Mucosa of stomach (tissue), 1 donor: ENCODE results near the gene HIVEP2.

Experiments
- H3K27me3 ChIP-seq: one replicate; pipeline ENCODE4 v1.7.0; 2013; ENCODE audit warnings: mild to moderate bottlenecking, low read length; ENCODE audit not compliant: control insufficient read depth, insufficient read depth
- H3K36me3 ChIP-seq: one replicate; pipeline ENCODE4 v1.7.0; 2013; ENCODE audit warnings: low read length; ENCODE audit not compliant: control insufficient read depth, insufficient read depth
- H3K4me1 ChIP-seq: one replicate; pipeline ENCODE4 v1.7.0; 2013; ENCODE audit warnings: mild to moderate bottlenecking, low read length; ENCODE audit not compliant: control insufficient read depth, insufficient read depth
- H3K4me3 ChIP-seq: one replicate; pipeline ENCODE4 v1.7.0; 2013; ENCODE audit warnings: low read length
- H3K9ac ChIP-seq: one replicate; pipeline ENCODE4 v1.7.0; 2013; ENCODE audit warnings: mild to moderate bottlenecking, low read length, moderate library complexity
- H3K9me3 ChIP-seq: one replicate; pipeline ENCODE4 v1.7.0; 2013; ENCODE audit warnings: mild to moderate bottlenecking, low read length, moderate library complexity; ENCODE audit not compliant: control insufficient read depth
- donor health status: Pancreatic carcinoma.

Gene HIVEP2

DNA sequence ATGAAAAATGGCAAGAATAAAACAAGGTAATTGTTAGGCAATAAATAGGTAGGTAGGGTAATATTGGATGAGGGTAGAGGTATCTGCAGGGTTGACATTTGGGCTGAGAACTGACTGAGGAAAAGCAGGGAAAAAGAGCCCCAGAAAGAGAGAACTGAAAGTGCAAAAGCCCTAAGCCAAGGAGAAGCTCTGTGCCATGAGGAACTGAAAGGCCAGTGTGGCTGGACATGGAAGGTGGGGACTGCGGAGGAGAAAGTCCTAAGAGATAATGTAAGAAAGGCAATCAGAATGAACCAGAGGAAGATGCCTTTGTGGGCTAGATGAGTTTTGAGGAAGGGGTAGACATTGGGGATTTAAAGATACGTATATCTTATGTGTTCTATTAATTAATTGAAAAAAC lies 9.9 kb upstream of the HIVEP2 start:
- no peaks in the 10 kb centered on the region for H3K4me1 ChIP-seq
- no peaks in the 10 kb centered on the region for H3K27me3 ChIP-seq
- H3K9me3 ChIP-seq = no peaks in the 10 kb centered on the region
- H3K4me3 ChIP-seq = no peak overlapping the region
- no peaks in the 10 kb centered on the region for H3K36me3 ChIP-seq
- no peak overlapping the region for H3K9ac ChIP-seq

- H3K9me3 ChIP-seq = no peaks in the 10 kb centered on the region
- no peaks in the 10 kb centered on the region for H3K36me3 ChIP-seq
- H3K4me1 ChIP-seq = no peaks in the 10 kb centered on the region
- H3K4me3 ChIP-seq = no peak overlapping the region
- no peaks in the 10 kb centered on the region for H3K27me3 ChIP-seq
- no peak overlapping the region for H3K9ac ChIP-seq
These were observed 8.6 kb upstream of the HIVEP2 start for GRCh38 chr6:142953373-142954273.

GRCh38 chr6:142952614-142953013 lies 7.6 kb upstream of the HIVEP2 start:
- Histone ChIP-seq H3K9ac (no peak overlapping the region), H3K4me3 (no peak overlapping the region), H3K9me3 (no peaks in the 10 kb centered on the region), H3K4me1 (no peaks in the 10 kb centered on the region), H3K36me3 (no peaks in the 10 kb centered on the region), H3K27me3 (no peaks in the 10 kb centered on the region)

- H3K4me3 ChIP-seq = no peak overlapping the region
- no peaks in the 10 kb centered on the region for H3K4me1 ChIP-seq
- H3K9ac ChIP-seq = no peak overlapping the region
- no peaks in the 10 kb centered on the region for H3K9me3 ChIP-seq
- H3K27me3 ChIP-seq = no peaks in the 10 kb centered on the region
- H3K36me3 ChIP-seq = no peaks in the 10 kb centered on the region
These were observed 5.3 kb upstream of the HIVEP2 start for GRCh38 chr6:142950291-142950690.

GRCh38 chr6:142947714-142948480 lies 2.9 kb upstream of the HIVEP2 start:
- Histone ChIP-seq H3K9me3 (no peaks in the 10 kb centered on the region), H3K36me3 (no peaks in the 10 kb centered on the region), H3K27me3 (no peaks in the 10 kb centered on the region), H3K9ac (peak overlapping the region; percentile 94), H3K4me3 (peak overlapping the region; percentile 86), H3K4me1 (peaks cover 12% of the 10 kb centered on the region)

DNA sequence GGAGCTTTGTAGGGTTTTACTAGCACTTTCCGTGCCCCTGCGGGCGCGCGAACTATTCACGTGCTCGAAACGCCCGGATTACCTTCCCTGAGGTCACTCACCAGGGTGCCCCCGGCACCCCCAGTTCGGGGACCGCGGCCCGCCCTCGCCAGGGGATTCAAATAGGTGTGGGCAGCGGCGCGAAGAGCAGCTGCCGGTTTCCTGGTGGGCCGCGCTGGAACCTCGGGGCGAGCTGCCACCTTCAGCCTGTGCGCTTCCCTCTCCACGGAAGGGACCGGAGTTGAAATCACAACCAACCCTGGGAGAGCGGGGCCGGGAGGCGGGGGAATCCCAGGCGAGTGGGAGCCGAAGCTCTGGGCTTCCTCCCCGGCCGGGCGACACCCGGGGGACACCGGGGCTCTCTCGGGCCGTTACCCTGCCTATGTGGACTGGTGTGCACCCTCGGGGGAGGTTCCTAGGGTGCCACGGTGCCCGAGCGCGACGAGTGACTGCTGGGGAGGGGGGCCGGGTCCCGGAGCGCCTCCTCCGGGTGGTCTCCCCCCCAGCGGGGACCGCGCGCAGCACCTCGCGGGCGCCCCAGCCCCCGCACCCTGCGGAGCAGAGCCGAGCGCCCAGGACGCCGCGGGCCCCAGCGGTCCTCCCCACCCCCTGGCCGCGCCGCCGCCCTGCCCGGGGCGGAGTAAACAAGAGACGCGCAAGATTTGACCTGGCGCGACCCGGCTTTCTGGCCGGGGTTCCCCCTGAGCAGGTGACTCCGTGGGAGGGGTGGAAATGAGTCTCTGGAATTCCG lies 2.1 kb upstream of the HIVEP2 start:
- Histone ChIP-seq H3K36me3 (no peaks in the 10 kb centered on the region), H3K27me3 (no peaks in the 10 kb centered on the region), H3K4me3 (peak overlapping the region; percentile 86), H3K4me1 (peaks cover 12% of the 10 kb centered on the region), H3K9ac (peak overlapping the region; percentile 94), H3K9me3 (no peaks in the 10 kb centered on the region)

DNA sequence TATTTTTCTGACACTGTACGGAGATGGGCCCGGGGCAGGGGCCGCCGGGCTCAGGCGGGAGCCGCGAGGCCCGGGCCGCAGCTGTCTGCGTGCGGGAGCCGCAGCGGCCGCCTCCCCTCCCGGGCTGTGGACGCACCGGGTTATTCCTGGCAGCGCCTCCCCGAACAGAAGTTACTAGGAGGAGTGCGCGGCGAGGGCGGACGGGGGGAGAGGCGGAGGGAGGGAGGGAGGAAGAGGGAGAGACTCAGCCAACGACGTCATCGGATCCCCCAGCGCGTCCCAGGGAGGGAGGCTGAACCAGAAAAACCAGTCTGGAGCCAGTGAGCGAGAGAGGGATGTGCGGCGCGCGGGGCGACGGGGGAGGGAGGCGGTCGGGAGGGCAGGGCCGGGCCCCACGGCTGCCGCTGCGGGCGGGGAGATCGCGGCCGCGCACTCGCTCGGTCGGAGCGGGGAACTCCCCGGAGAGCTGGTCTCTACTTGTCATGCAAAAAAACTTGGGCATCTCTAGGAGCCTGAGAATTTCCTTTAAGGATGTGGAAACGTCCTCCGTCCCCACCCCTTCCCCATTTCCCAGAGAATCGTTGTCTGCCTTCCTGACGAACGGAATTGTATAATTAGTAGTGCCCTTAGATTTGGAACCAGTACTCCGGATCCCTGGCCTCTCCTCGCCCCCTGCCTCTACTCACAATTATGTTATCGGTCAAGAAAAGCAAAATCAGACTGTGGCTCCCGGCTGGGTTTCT lies 1.4 kb upstream of the HIVEP2 start:
- peak overlapping the region; percentile 94 for H3K9ac ChIP-seq
- H3K4me3 ChIP-seq = peak overlapping the region; percentile 86
- H3K4me1 ChIP-seq = peaks cover 12% of the 10 kb centered on the region
- no peaks in the 10 kb centered on the region for H3K27me3 ChIP-seq
- no peaks in the 10 kb centered on the region for H3K9me3 ChIP-seq
- no peaks in the 10 kb centered on the region for H3K36me3 ChIP-seq

GRCh38 chr6:142945446-142946180 lies 637 bp upstream of the HIVEP2 start:
- H3K9ac ChIP-seq = peak overlapping the region; percentile 94
- H3K9me3 ChIP-seq = no peaks in the 10 kb centered on the region
- H3K36me3 ChIP-seq = no peaks in the 10 kb centered on the region
- peak overlapping the region; percentile 86 for H3K4me3 ChIP-seq
- H3K4me1 ChIP-seq = peaks cover 12% of the 10 kb centered on the region
- no peaks in the 10 kb centered on the region for H3K27me3 ChIP-seq

GRCh38 chr6:142944124-142945048 lies 590 bp downstream of the HIVEP2 start:
- H3K4me3 ChIP-seq = peak overlapping the region; percentile 62
- peaks cover 12% of the 10 kb centered on the region for H3K4me1 ChIP-seq
- no peaks in the 10 kb centered on the region for H3K36me3 ChIP-seq
- H3K9me3 ChIP-seq = no peaks in the 10 kb centered on the region
- no peaks in the 10 kb centered on the region for H3K27me3 ChIP-seq
- H3K9ac ChIP-seq = peak overlapping the region; percentile 94

DNA sequence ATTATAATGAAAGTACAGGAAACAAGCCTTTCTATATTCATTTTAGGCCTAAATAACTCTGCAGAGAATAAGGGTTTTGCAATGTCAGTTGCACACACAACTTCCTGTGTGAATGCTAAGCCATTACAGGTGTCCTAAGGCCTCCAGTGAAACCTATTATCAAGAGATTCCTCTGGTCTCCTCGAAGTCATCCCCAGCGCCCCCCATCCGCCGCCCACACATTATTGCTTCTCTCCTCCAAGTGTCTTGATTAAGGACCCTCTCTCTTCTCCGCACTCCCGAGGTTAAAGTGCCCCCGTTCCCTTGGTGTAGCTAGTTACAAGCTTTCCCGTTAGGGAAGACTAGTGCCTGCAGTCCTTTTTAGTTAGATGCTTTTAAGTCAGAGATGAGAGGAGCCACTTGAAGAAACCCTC lies 1.3 kb downstream of the HIVEP2 start:
- H3K4me3 ChIP-seq = no peak overlapping the region
- no peaks in the 10 kb centered on the region for H3K36me3 ChIP-seq
- H3K27me3 ChIP-seq = no peaks in the 10 kb centered on the region
- H3K4me1 ChIP-seq = peaks cover 12% of the 10 kb centered on the region
- H3K9ac ChIP-seq = peak overlapping the region; percentile 94
- H3K9me3 ChIP-seq = no peaks in the 10 kb centered on the region
